MCF 10A (cell line): ENCODE data around the gene CCDC121. TPM values are rescaled to one million over a fixed set of nuclear protein-coding genes. Genes with fewer than 3 reads are reported as not detected.
A peak's percentile ranks its signal among the peaks of the same experiment; 100 is the strongest.

Experiments
- Bru-seq: library from RNA; stranded (reverse); fragments of 400-500 nt; gene quantifications from one replicate; lab custom pipeline; 2021; lab: Mats Ljungman, UMichigan
- BruChase-seq, 2 experiments: library from RNA; stranded (reverse); fragments of 400-500 nt; gene quantifications; one replicate each; lab custom pipeline; 2021; lab: Mats Ljungman, UMichigan
- BruUV-seq: library from RNA; stranded (reverse); fragments of 400-500 nt; replicated peaks from 2 replicates; lab custom pipeline; 2021; lab: Mats Ljungman, UMichigan
- CTCF ChIA-PET: fragments of 300-600 bp; sonication (Branson Sonifier 250); formaldehyde crosslinking; extraction: SDS; loops from one replicate; lab custom pipeline; 2021; ENCODE audit warnings: antibody characterized with exemption, inconsistent platforms; lab: Yijun Ruan, JAX
- POLR2A ChIA-PET: fragments of 300-600, 350-650 bp; sonication (Branson Sonifier 250); formaldehyde crosslinking; extraction: SDS; loops from one replicate; lab custom pipeline; 2020; ENCODE audit warnings: antibody characterized with exemption, inconsistent platforms; lab: Yijun Ruan, JAX
- DNase-seq: peaks from one replicate; pipeline ENCODE4 v3.0.0-alpha.2; 2018; ENCODE audit not compliant: unreplicated experiment
- H3K27ac Mint-ChIP-seq: one replicate; pipeline ENCODE4 v1.8.0; 2022; ENCODE audit warnings: mild to moderate bottlenecking, low read depth, mixed read lengths; ENCODE audit not compliant: unreplicated experiment
- H3K27me3 Mint-ChIP-seq: one replicate; pipeline ENCODE4 v1.8.0; 2022; ENCODE audit warnings: mixed read lengths; ENCODE audit not compliant: insufficient read depth, unreplicated experiment
- H3K36me3 Mint-ChIP-seq: one replicate; pipeline ENCODE4 v1.8.0; 2022; ENCODE audit warnings: mild to moderate bottlenecking, moderate library complexity, mixed read lengths; ENCODE audit not compliant: insufficient read depth, unreplicated experiment
- H3K4me1 Mint-ChIP-seq: one replicate; pipeline ENCODE4 v1.8.0; 2022; ENCODE audit warnings: mixed read lengths; ENCODE audit not compliant: insufficient read depth, unreplicated experiment
- H3K4me3 Mint-ChIP-seq: one replicate; pipeline ENCODE4 v1.8.0; 2022; ENCODE audit warnings: mild to moderate bottlenecking, moderate library complexity, mixed read lengths; ENCODE audit not compliant: unreplicated experiment
- H3K9me3 Mint-ChIP-seq: one replicate; pipeline ENCODE4 v1.8.0; 2022; ENCODE audit warnings: mixed read lengths; ENCODE audit not compliant: unreplicated experiment
- CTCF ChIP-seq: fragments of 200-600 bp; IDR thresholded peaks from one replicate; pipeline ENCODE4 v1.8.0; 2022; ENCODE audit warnings: antibody characterized with exemption, mild to moderate bottlenecking; ENCODE audit not compliant: unreplicated experiment
- intact Hi-C: fragments of 100-400 bp; cut with micrococcal nuclease; formaldehyde crosslinking; loops from 2 replicates; pipeline ENCODE4 v1.14.1; 2022
- long read RNA-seq: library from polyadenylated mRNA; stranded (forward); transcript quantifications from one replicate; pipeline ENCODE4 v2.0.0, GENCODE V29; 2022
- total RNA-seq: library from RNA; stranded (reverse); gene quantifications from 2 replicates; pipeline ENCODE4 v1.2.3, GENCODE V29; 2022

The CCDC121 gene
- total RNA-seq, result 0.61 and 2.3 TPM in 2 replicates
- percentile 54 among the genes with signal in this experiment for Bru-seq, nascent RNA
- percentile 37 among the genes with signal in this experiment for BruChase-seq, experiment 1, labeled RNA remaining after a 6-hour chase
- percentile 62 among the genes with signal in this experiment for BruChase-seq, experiment 2, labeled RNA remaining after a 2-hour chase
- long read RNA-seq, partial matches to known transcripts, result 0 of 5 reads
- long read RNA-seq, other reads (novel, unspliced or antisense), result 0 of 5 reads

GRCh38 chr2:27628767-27629709 lies at the start of gene CCDC121, which contains the start of gene GPN1:
CCDC121 (minus strand) TSS chr2:27629012; CDS start chr2:27627799, 1,213 bp downstream.
GPN1 (plus strand) TSS chr2:27629050; CDS start chr2:27629059, 9 bp downstream.
- Mint-ChIP-seq H3K27ac (no peak within 1 kb of the TSS), H3K36me3 (peaks cover 45% of the 10 kb centered on the region), H3K9me3 (no peaks in the 10 kb centered on the region), H3K27me3 (no peaks in the 10 kb centered on the region), H3K4me1 (peaks cover 17% of the 10 kb centered on the region), H3K4me3 (no peak within 1 kb of the TSS)
- TF ChIP-seq CTCF, result no peak
- TSS peak; percentile 29 for BruUV-seq
- ChIA-PET POLR2A (interaction anchor here (0.6 to 4.0 kb wide), 27 partner anchors 8 to 1299 kb away, joined by 3 to 58 read pairs (median 5); partner anchors contain the start of genes EIF2B4, GTF3C2, MPV17 and NRBP1), CTCF (interaction anchor here (0.5 to 2.6 kb wide), 8 partner anchors 9 to 817 kb away, joined by 3 to 9 read pairs (median 3); no protein-coding TSS in a partner anchor)
- intact Hi-C loops, result loop anchor here (2.0 to 10.0 kb wide), 3 partner anchors 140 to 224 kb away; partner anchors contain the start of genes IFT172, NRBP1 and PPM1G
- DNase-seq, result peak; percentile 90

GRCh38 chr2:27672723-27673486 lies 44.1 kb upstream of the CCDC121 start:
- Mint-ChIP-seq H3K9me3 (no peaks in the 10 kb centered on the region), H3K27ac (no peak overlapping the region), H3K4me1 (no peaks in the 10 kb centered on the region), H3K27me3 (no peaks in the 10 kb centered on the region), H3K4me3 (no peak overlapping the region), H3K36me3 (peaks cover 94% of the 10 kb centered on the region)
- no peak for DNase-seq
- intact Hi-C loops, result no loop called here
- BruUV-seq, result no TSS peak
- CTCF ChIA-PET, result interaction anchor here (0.6 to 2.8 kb wide), 4 partner anchors 9 to 265 kb away, joined by 3 to 13 read pairs (median 4); no protein-coding TSS in a partner anchor
- no peak for TF ChIP-seq CTCF
- POLR2A ChIA-PET, result interaction anchor here (0.9 to 4.1 kb wide), 3 partner anchors 9 to 22 kb away, joined by 3 to 26 read pairs (median 3); partner anchors contain the start of genes SLC4A1AP and SUPT7L

GRCh38 chr2:27671235-27671634 lies 42.4 kb upstream of the CCDC121 start:
- no peaks in the 10 kb centered on the region for H3K9me3 Mint-ChIP-seq
- no peak for DNase-seq
- CTCF ChIA-PET, result no interaction called here
- BruUV-seq, result no TSS peak
- POLR2A ChIA-PET, result interaction anchor here (1.1 kb wide), 1 partner anchor 10 kb away, joined by 3 read pairs; no protein-coding TSS in a partner anchor
- intact Hi-C loops, result no loop called here
- H3K36me3 Mint-ChIP-seq, result peaks cover 93% of the 10 kb centered on the region
- H3K4me1 Mint-ChIP-seq, result peaks cover 4% of the 10 kb centered on the region
- no peaks in the 10 kb centered on the region for H3K27me3 Mint-ChIP-seq
- no peak overlapping the region for H3K27ac Mint-ChIP-seq
- H3K4me3 Mint-ChIP-seq, result no peak overlapping the region
- no peak for TF ChIP-seq CTCF
